Keratinocyte (primary cell): Measurements from ENCODE around the gene GOLGB1. TPM values are rescaled to one million over a fixed set of nuclear protein-coding genes. Genes with fewer than 3 reads are reported as not detected.

Source experiments
- DNase-seq: peaks from one replicate; pipeline ENCODE4 v3.0.0-alpha.2; 2011; ENCODE audit warnings: low read depth, missing footprints, low spot score
- FAIRE-seq: peaks from 2 replicates; lab custom pipeline; 2011; peaks lifted over from hg19 to GRCh38; lab: Jason Lieb, UNC
- H2AFZ ChIP-seq: 2 replicates; pipeline ENCODE4 v1.6.0; 2012; ENCODE audit warnings: low read length, control low read depth, inconsistent platforms; ENCODE audit not compliant: control insufficient read depth
- H3K27ac ChIP-seq: 2 replicates; pipeline ENCODE4 v1.5.1; 2011; ENCODE audit warnings: low read length; ENCODE audit not compliant: control insufficient read depth, insufficient read depth
- H3K27me3 ChIP-seq: 3 replicates; pipeline ENCODE4 v1.6.0; 2011; ENCODE audit warnings: low read length; ENCODE audit not compliant: control insufficient read depth, insufficient read depth; ENCODE audit errors: extremely low read depth
- H3K36me3 ChIP-seq, 2 experiments: 2 replicates in 1 of 2; 3 replicates in 1 of 2; pipeline ENCODE4 v1.5.1; 2011; ENCODE audit warnings: low read length in 2 of 2, mild to moderate bottlenecking in 1 of 2; ENCODE audit not compliant: control insufficient read depth in 2 of 2, insufficient read depth in 2 of 2; ENCODE audit errors: extremely low read depth in 1 of 2
- H3K4me1 ChIP-seq: 3 replicates; pipeline ENCODE4 v1.5.1; 2011; ENCODE audit warnings: low read length; ENCODE audit not compliant: control insufficient read depth, insufficient read depth; ENCODE audit errors: extremely low read depth
- H3K4me2 ChIP-seq: 3 replicates; pipeline ENCODE4 v1.6.0; 2011; ENCODE audit warnings: low read depth, low read length; ENCODE audit not compliant: control insufficient read depth, insufficient read depth; ENCODE audit errors: extremely low read depth
- H3K4me3 ChIP-seq, 3 experiments: fragments of 200-600 bp in 1 of 3; sonication (generic) in 1 of 3; 2 replicates in 2 of 3; 3 replicates in 1 of 3; pipeline ENCODE4 v1.5.1; 2011 to 2016; ENCODE audit warnings: low read length in 3 of 3, mild to moderate bottlenecking in 3 of 3, control low read depth in 2 of 3, inconsistent platforms in 1 of 3, low read depth in 1 of 3, mixed read lengths in 1 of 3, mixed run types in 1 of 3, moderate library complexity in 1 of 3; ENCODE audit not compliant: control insufficient read depth in 2 of 3, insufficient read depth in 2 of 3; ENCODE audit errors: extremely low read depth in 1 of 3
- H3K79me2 ChIP-seq: 2 replicates; pipeline ENCODE4 v1.6.0; 2012; ENCODE audit warnings: low read length; ENCODE audit not compliant: control insufficient read depth, insufficient read depth
- H3K9ac ChIP-seq: 3 replicates; pipeline ENCODE4 v1.6.0; 2011; ENCODE audit warnings: low read length; ENCODE audit not compliant: control insufficient read depth, insufficient read depth; ENCODE audit errors: extremely low read depth
- H3K9me1 ChIP-seq: 3 replicates; pipeline ENCODE4 v1.6.0; 2011; ENCODE audit warnings: low read length; ENCODE audit not compliant: control insufficient read depth, insufficient read depth; ENCODE audit errors: extremely low read depth
- H3K9me3 ChIP-seq: 2 replicates; pipeline ENCODE4 v1.5.1; 2012; ENCODE audit warnings: low read depth, low read length; ENCODE audit not compliant: control insufficient read depth
- H4K20me1 ChIP-seq: 3 replicates; pipeline ENCODE4 v1.6.0; 2011; ENCODE audit warnings: low read length; ENCODE audit not compliant: control insufficient read depth, insufficient read depth; ENCODE audit errors: extremely low read depth
- EZH2 ChIP-seq: IDR thresholded peaks from one replicate; pipeline ENCODE4 v1.6.1; 2012; ENCODE audit warnings: inconsistent platforms, mild to moderate bottlenecking, low read length, moderate library complexity
- dilution Hi-C: fragments of 300-500 bp; cut with MboI; formaldehyde crosslinking; loops from one replicate; pipeline ENCODE4 v1.7.0; 2020; ENCODE audit warnings: low sequenced_read_pairs; ENCODE audit not compliant: extremely low pct_ligation_motif_present
- polyA plus RNA-seq, 5 experiments: library from polyadenylated mRNA; depleted of rRNA in 3 of 5; stranded (reverse) in 3 of 5; stranded (forward) in 1 of 5; unstranded in 1 of 5; fragments of >200 nt; gene quantifications; 1 replicate in 1 of 5; 2 replicates in 3 of 5; 3 replicates in 1 of 5; pipeline versions ENCODE4 v1.2.1 to v1.2.3, GENCODE V29; 2011 to 2012; ENCODE audit warnings: missing spikeins in 2 of 5, low read depth in 1 of 5, low replicate concordance in 1 of 5
- TF ChIP-seq, protein P1 (sequence below), 3 experiments: IDR thresholded peaks in 1 of 3; conservative IDR thresholded peaks in 1 of 3; optimal IDR thresholded peaks in 1 of 3; 2 replicates in 2 of 3; 3 replicates in 1 of 3; pipeline versions ENCODE3 to v1.5.1; 2011; ENCODE audit warnings: low read length in 3 of 3, mild to moderate bottlenecking in 3 of 3, moderate library complexity in 2 of 3, control low read depth in 1 of 3, inconsistent platforms in 1 of 3; ENCODE audit not compliant: insufficient read depth in 2 of 3; ENCODE audit errors: extremely low read depth in 1 of 3

GOLGB1 gene
- polyA plus RNA-seq, 1 donor (not counting 4 experiments of a cell fraction or from before 2014, with no cell fraction given), result 21.7 TPM

- Histone ChIP-seq H3K36me3 (no peaks in the 10 kb centered on the region), H3K9me1 (no peaks in the 10 kb centered on the region), H3K79me2 (no peaks in the 10 kb centered on the region), H3K9me3 (no peaks in the 10 kb centered on the region), H2AFZ (no peak overlapping the region), H3K4me2 (no peak overlapping the region), H4K20me1 (no peaks in the 10 kb centered on the region), H3K4me1 (no peaks in the 10 kb centered on the region), H3K4me3 (no peak overlapping the region), H3K27ac (no peak overlapping the region), H3K27me3 (no peaks in the 10 kb centered on the region), H3K9ac (no peak overlapping the region)
- TF ChIP-seq, protein P1, sequence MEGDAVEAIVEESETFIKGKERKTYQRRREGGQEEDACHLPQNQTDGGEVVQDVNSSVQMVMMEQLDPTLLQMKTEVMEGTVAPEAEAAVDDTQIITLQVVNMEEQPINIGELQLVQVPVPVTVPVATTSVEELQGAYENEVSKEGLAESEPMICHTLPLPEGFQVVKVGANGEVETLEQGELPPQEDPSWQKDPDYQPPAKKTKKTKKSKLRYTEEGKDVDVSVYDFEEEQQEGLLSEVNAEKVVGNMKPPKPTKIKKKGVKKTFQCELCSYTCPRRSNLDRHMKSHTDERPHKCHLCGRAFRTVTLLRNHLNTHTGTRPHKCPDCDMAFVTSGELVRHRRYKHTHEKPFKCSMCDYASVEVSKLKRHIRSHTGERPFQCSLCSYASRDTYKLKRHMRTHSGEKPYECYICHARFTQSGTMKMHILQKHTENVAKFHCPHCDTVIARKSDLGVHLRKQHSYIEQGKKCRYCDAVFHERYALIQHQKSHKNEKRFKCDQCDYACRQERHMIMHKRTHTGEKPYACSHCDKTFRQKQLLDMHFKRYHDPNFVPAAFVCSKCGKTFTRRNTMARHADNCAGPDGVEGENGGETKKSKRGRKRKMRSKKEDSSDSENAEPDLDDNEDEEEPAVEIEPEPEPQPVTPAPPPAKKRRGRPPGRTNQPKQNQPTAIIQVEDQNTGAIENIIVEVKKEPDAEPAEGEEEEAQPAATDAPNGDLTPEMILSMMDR (optimal IDR thresholded peaks at IDR 0.05 in 1 of 3, IDR thresholded peaks at IDR 0.05 in 1 of 3, conservative IDR thresholded peaks at IDR 0.05 in 1 of 3; ENCODE audit: extremely low read depth in 1 of 3, insufficient read depth in 2 of 3, low read length in 3 of 3), result no peak
- TF ChIP-seq EZH2, result no peak
- no peak for DNase-seq
- FAIRE-seq, result no peak
- dilution Hi-C loops, result no loop called here
Observed at GRCh38 chr3:121630355-121630754, 119.2 kb downstream of the GOLGB1 start.

- no peaks in the 10 kb centered on the region for H3K79me2 ChIP-seq
- no peaks in the 10 kb centered on the region for H3K36me3 ChIP-seq
- H3K4me2 ChIP-seq, result no peak overlapping the region
- no peaks in the 10 kb centered on the region for H3K4me1 ChIP-seq
- no peak for FAIRE-seq
- dilution Hi-C loops, result no loop called here
- H3K9me1 ChIP-seq, result no peaks in the 10 kb centered on the region
- H2AFZ ChIP-seq, result no peak overlapping the region
- no peaks in the 10 kb centered on the region for H4K20me1 ChIP-seq
- H3K27me3 ChIP-seq, result no peaks in the 10 kb centered on the region
- DNase-seq, result no peak
- TF ChIP-seq, protein P1 (optimal IDR thresholded peaks at IDR 0.05 in 1 of 3, IDR thresholded peaks at IDR 0.05 in 1 of 3, conservative IDR thresholded peaks at IDR 0.05 in 1 of 3; ENCODE audit: extremely low read depth in 1 of 3, insufficient read depth in 2 of 3, low read length in 3 of 3), result no peak
- TF ChIP-seq EZH2, result no peak
- no peak overlapping the region for H3K27ac ChIP-seq
- no peak overlapping the region for H3K9ac ChIP-seq
- no peak overlapping the region for H3K4me3 ChIP-seq
- no peaks in the 10 kb centered on the region for H3K9me3 ChIP-seq
Observed at GRCh38 chr3:121629601-121630000, 119.9 kb downstream of the GOLGB1 start.
